Fibroblast of villous mesenchyme (primary cell): ENCODE measurements around the gene AKAP5. TPM values are rescaled to one million over a fixed set of nuclear protein-coding genes. Genes with fewer than 3 reads are reported as not detected.

Experiments
- DNase-seq: peaks from one replicate; pipeline ENCODE4 v3.0.0-alpha.2; 2010; ENCODE audit warnings: low read depth
- H3K4me3 ChIP-seq: 2 replicates; pipeline ENCODE4 v1.5.1; 2011; ENCODE audit warnings: low read depth, mild to moderate bottlenecking, low read length
- CTCF ChIP-seq: IDR thresholded peaks from 2 replicates; pipeline ENCODE4 v1.5.1; 2012; ENCODE audit warnings: low read depth, mild to moderate bottlenecking, low read length; ENCODE audit not compliant: insufficient read depth
- total RNA-seq: library from RNA; depleted of rRNA; stranded (reverse); fragments of >200 nt; gene quantifications from 2 replicates; pipeline ENCODE4 v1.2.3, GENCODE V29; 2012

AKAP5 gene
- total RNA-seq, 1 donor = 3.0 TPM

- DNase-seq = no peak
- TF ChIP-seq CTCF = no peak
- H3K4me3 ChIP-seq = no peak overlapping the region
Observed at GRCh38 chr14:64422005-64422404, 43.3 kb upstream of the AKAP5 start.

- no peak overlapping the region for H3K4me3 ChIP-seq
- no peak for DNase-seq
- no peak for TF ChIP-seq CTCF
Observed at GRCh38 chr14:64422756-64423155, 42.5 kb upstream of the AKAP5 start.

GRCh38 chr14:64423987-64424386 lies 41.3 kb upstream of the AKAP5 start:
- no peak for DNase-seq
- no peak overlapping the region for H3K4me3 ChIP-seq
- no peak for TF ChIP-seq CTCF

- DNase-seq = peak; percentile 70
- no peak overlapping the region for H3K4me3 ChIP-seq
- no peak for TF ChIP-seq CTCF
Observed at GRCh38 chr14:64434528-64434927, 30.8 kb upstream of the AKAP5 start.

GRCh38 chr14:64438181-64438841 lies 27.0 kb upstream of the AKAP5 start:
- peak; percentile 86 for DNase-seq
- TF ChIP-seq CTCF = no peak
- no peak overlapping the region for H3K4me3 ChIP-seq

- H3K4me3 ChIP-seq = no peak overlapping the region
- TF ChIP-seq CTCF = no peak
- no peak for DNase-seq
Observed at GRCh38 chr14:64439141-64439540, 26.2 kb upstream of the AKAP5 start.

- DNase-seq = peak; percentile 66
- TF ChIP-seq CTCF = no peak
- no peak overlapping the region for H3K4me3 ChIP-seq
Observed at GRCh38 chr14:64440494-64440893, 24.8 kb upstream of the AKAP5 start.
